Endodermal cell (in vitro differentiated cells): Measurements from ENCODE around the gene AGAP2. TPM values are rescaled to one million over a fixed set of nuclear protein-coding genes. Genes with fewer than 3 reads are reported as not detected.
A peak's percentile ranks its signal among the peaks of the same experiment; 100 is the strongest.
"Not testable (repeated sequence)": the region's sequence is repeated elsewhere in the genome, so short reads cannot be mapped to it uniquely, and the experiment has no call there.

Source experiments
- DNase-seq: peaks from one replicate; pipeline ENCODE4 v3.0.0-alpha.2; 2017
- H3K27ac ChIP-seq: 2 replicates; pipeline ENCODE4 v1.5.1; 2013; ENCODE audit warnings: mild to moderate bottlenecking, low read depth, low read length, moderate library complexity
- H3K27me3 ChIP-seq: 2 replicates; pipeline ENCODE4 v1.6.1; 2013; ENCODE audit warnings: mild to moderate bottlenecking, low read length, moderate library complexity; ENCODE audit not compliant: insufficient read depth, control insufficient read depth, poor library complexity, severe bottlenecking
- H3K36me3 ChIP-seq: 2 replicates; pipeline ENCODE4 v1.7.0; 2013; ENCODE audit warnings: mild to moderate bottlenecking, low read length, moderate library complexity; ENCODE audit not compliant: control insufficient read depth, insufficient read depth
- H3K4me1 ChIP-seq: one replicate; pipeline ENCODE4 v1.7.0; 2013; ENCODE audit warnings: low read length; ENCODE audit not compliant: control insufficient read depth, insufficient read depth
- H3K4me3 ChIP-seq: 2 replicates; pipeline ENCODE4 v1.5.1; 2013; ENCODE audit warnings: mild to moderate bottlenecking, low read length, moderate library complexity
- H3K9ac ChIP-seq: 2 replicates; pipeline ENCODE4 v1.6.1; 2013; ENCODE audit warnings: mild to moderate bottlenecking, low read length, moderate library complexity; ENCODE audit not compliant: poor library complexity, severe bottlenecking; ENCODE audit errors: extremely low read depth
- H3K9me3 ChIP-seq: 2 replicates; pipeline ENCODE4 v1.6.1; 2013; ENCODE audit warnings: mild to moderate bottlenecking, low read length, moderate library complexity; ENCODE audit not compliant: control insufficient read depth
- H3K27ac Mint-ChIP-seq: 2 replicates; pipeline ENCODE4 v1.8.0; 2020; ENCODE audit warnings: mixed read lengths
- H3K27me3 Mint-ChIP-seq: 2 replicates; pipeline ENCODE4 v1.8.0; 2021; ENCODE audit warnings: mild to moderate bottlenecking, mixed read lengths; ENCODE audit not compliant: insufficient read depth
- H3K36me3 Mint-ChIP-seq: 2 replicates; pipeline ENCODE4 v1.8.0; 2020; ENCODE audit warnings: low read depth, mixed read lengths
- H3K4me1 Mint-ChIP-seq: 2 replicates; pipeline ENCODE4 v1.8.0; 2020; ENCODE audit warnings: mixed read lengths
- H3K4me3 Mint-ChIP-seq: 2 replicates; pipeline ENCODE4 v1.8.0; 2020; ENCODE audit warnings: mild to moderate bottlenecking, moderate library complexity, mixed read lengths
- H3K9me3 Mint-ChIP-seq: 2 replicates; pipeline ENCODE4 v1.8.0; 2020; ENCODE audit warnings: mild to moderate bottlenecking, mixed read lengths
- WGBS, 2 experiments: methylation state at CpG; one replicate each; pipeline versions ENCODE4 v1.1.5 to v1.1.7; 2013; ENCODE audit warnings: missing lambda C conversion rate in 2 of 2, mixed read lengths in 1 of 2; ENCODE audit not compliant: insufficient coverage in 1 of 2, insufficient read length in 1 of 2; 5-methylcytosine and 5-hydroxymethylcytosine counted together
- total RNA-seq, 2 donors: library from RNA; stranded (reverse); fragmentation: NEBNext Ultra II Directional in 1 of 2; extraction: Animal tissue kit (Norgen Biotek cat#: 25700) in 1 of 2; gene quantifications; 2 replicates in 1 of 2; 3 replicates in 1 of 2; pipeline ENCODE4 v1.2.1, GENCODE V29; 2021
- TF ChIP-seq, protein P1 (sequence below): fragments of 200-600 bp; sonication (generic); conservative IDR thresholded peaks from 2 replicates; pipeline ENCODE4 v1.5.0; 2021; ENCODE audit warnings: antibody characterized with exemption, mild to moderate bottlenecking

Gene AGAP2
- total RNA-seq, 2 donors from 2014 or later: 0.44 TPM; not detected in 1

DNA sequence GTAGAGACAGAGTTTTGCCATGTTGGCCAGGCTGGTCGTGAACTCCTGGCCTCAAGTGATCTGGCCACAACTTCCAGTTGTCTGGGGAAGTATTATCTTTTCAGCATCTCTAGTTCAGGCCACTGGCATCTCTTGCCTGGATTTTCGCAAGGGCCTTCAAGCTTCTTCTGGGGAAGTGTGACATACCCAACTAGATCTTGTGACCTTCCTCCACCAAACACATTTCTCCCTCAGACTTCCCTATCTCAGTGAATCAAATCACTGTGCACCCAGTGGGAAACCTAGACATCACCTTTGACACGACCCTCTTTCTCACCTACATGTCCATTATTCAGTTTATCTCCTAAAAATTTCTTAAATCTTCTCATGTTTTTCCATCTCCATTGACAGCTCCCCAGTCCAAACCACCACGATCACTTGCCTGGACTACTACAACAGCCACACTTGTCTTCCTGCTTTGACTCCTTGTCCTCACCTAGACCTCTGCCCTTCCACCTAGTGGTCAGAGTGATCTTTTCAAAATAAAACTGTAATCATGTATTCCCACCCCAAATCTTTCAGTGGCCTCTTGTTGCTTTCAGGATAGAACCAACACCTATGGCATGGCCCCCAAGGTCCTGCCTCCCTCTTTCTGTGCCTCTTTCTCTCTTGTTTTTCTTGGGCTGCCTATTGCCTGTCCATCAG, 37.2 kb upstream of the AGAP2 start:
- Histone ChIP-seq H3K27ac (no peak overlapping the region), H3K9ac (no peak overlapping the region), H3K9me3 (no peaks in the 10 kb centered on the region), H3K4me3 (no peak overlapping the region), H3K36me3 (peaks cover 3% of the 10 kb centered on the region), H3K4me1 (no peaks in the 10 kb centered on the region), H3K27me3 (no peaks in the 10 kb centered on the region)
- Mint-ChIP-seq H3K27ac (no peak overlapping the region), H3K4me3 (no peak overlapping the region), H3K27me3 (no peaks in the 10 kb centered on the region), H3K9me3 (no peaks in the 10 kb centered on the region), H3K36me3 (peaks cover 3% of the 10 kb centered on the region), H3K4me1 (peaks cover 6% of the 10 kb centered on the region)
- WGBS, 2 experiments: 85% methylated on average over 4 of the region's 4 CpGs
- TF ChIP-seq, protein P1, sequence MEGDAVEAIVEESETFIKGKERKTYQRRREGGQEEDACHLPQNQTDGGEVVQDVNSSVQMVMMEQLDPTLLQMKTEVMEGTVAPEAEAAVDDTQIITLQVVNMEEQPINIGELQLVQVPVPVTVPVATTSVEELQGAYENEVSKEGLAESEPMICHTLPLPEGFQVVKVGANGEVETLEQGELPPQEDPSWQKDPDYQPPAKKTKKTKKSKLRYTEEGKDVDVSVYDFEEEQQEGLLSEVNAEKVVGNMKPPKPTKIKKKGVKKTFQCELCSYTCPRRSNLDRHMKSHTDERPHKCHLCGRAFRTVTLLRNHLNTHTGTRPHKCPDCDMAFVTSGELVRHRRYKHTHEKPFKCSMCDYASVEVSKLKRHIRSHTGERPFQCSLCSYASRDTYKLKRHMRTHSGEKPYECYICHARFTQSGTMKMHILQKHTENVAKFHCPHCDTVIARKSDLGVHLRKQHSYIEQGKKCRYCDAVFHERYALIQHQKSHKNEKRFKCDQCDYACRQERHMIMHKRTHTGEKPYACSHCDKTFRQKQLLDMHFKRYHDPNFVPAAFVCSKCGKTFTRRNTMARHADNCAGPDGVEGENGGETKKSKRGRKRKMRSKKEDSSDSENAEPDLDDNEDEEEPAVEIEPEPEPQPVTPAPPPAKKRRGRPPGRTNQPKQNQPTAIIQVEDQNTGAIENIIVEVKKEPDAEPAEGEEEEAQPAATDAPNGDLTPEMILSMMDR: peak; percentile 66
- DNase-seq: no peak

DNA sequence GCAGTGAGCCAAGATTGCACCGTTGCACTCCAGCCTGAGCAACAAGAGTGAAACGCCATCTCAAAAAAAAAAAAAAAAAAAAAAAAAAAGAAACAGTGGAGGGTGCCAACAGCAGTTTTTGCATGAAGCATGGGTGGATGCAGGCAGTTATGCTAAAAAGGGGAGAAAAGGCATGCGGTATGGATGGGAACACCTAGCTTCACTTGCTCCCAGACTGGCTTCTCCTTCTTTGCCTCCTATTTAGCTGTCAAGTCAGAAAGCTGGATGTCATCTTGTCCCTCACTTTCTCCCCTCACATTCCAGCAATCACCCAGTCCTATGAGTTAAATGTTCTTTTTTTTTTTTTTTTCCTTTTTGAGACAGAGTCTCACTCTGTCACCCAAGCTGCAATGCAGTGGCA, 36.5 kb upstream of the AGAP2 start:
- DNase-seq: no peak
- Histone ChIP-seq H3K9ac (no peak overlapping the region), H3K4me3 (no peak overlapping the region), H3K27me3 (no peaks in the 10 kb centered on the region), H3K27ac (no peak overlapping the region), H3K36me3 (peaks cover 9% of the 10 kb centered on the region), H3K4me1 (no peaks in the 10 kb centered on the region), H3K9me3 (no peaks in the 10 kb centered on the region)
- TF ChIP-seq, protein P1: no peak
- H3K4me1 Mint-ChIP-seq: peaks cover 6% of the 10 kb centered on the region
- WGBS, 2 experiments: 92 to 100% methylated on average over 2 to 3 of the region's 3 CpGs
- no peak overlapping the region for H3K27ac Mint-ChIP-seq
- H3K27me3 Mint-ChIP-seq: no peaks in the 10 kb centered on the region
- no peaks in the 10 kb centered on the region for H3K9me3 Mint-ChIP-seq
- no peak overlapping the region for H3K4me3 Mint-ChIP-seq
- peaks cover 8% of the 10 kb centered on the region for H3K36me3 Mint-ChIP-seq

DNA sequence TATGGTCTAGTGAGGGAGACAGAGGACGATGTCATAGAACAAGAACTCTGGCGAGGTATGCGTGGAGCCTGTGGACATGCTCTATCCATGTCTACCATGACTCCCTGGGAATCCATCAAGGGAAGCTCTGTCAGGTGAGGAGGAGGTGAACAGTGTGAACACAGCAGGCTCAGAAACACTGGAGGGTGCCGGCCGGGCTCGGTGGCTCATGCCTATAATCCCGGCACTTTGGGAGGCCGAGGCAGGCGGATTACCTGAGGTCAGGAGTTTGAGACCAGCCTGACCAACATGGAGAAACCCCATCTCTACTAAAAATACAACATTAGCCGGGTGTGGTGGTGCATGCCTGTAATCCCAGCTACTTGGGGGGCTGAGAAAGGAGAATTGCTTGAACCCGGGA, 36.1 kb upstream of the AGAP2 start:
- not testable (repeated sequence) for H3K9me3 Mint-ChIP-seq, H3K27me3 Mint-ChIP-seq, DNase-seq, H3K9me3 ChIP-seq, H3K27ac Mint-ChIP-seq, H3K4me3 Mint-ChIP-seq, H3K4me3 ChIP-seq, H3K27me3 ChIP-seq, H3K27ac ChIP-seq, H3K4me1 ChIP-seq, H3K4me1 Mint-ChIP-seq, H3K9ac ChIP-seq
- peaks cover 12% of the 10 kb centered on the region for H3K36me3 Mint-ChIP-seq
- 96% methylated on average over 11 of the region's 11 CpGs; no CpG with 5 or more reads in 1 of the 2 experiments for WGBS, 2 experiments
- peaks cover 13% of the 10 kb centered on the region for H3K36me3 ChIP-seq
